Liver (tissue), 3 donors: ENCODE results near the gene RUNX1.

Source experiments
- JUND ChIP-seq, 2 donors: IDR thresholded peaks; 2 replicates each; pipeline ENCODE4 v1.6.1; 2016; ENCODE audit warnings: antibody characterized with exemption in 2 of 2
- RAD21 ChIP-seq, 2 donors: IDR thresholded peaks; 2 replicates each; pipeline ENCODE4 v1.6.1; 2016; ENCODE audit warnings: antibody characterized with exemption in 2 of 2, mild to moderate bottlenecking in 2 of 2
- TF ChIP-seq, protein P1 (sequence below): fragments of 150-350 bp; IDR thresholded peaks from 2 replicates; pipeline ENCODE4 v1.5.1; 2017; ENCODE audit warnings: improper control_type of control experiment, low read depth, low read length; ENCODE audit not compliant: missing input control
- TF ChIP-seq, protein P2 (sequence below): IDR thresholded peaks from 2 replicates; pipeline ENCODE4 v1.6.1; 2016; ENCODE audit warnings: antibody characterized with exemption
- TF ChIP-seq, protein P3 (sequence below): IDR thresholded peaks from 2 replicates; pipeline ENCODE4 v1.6.1; 2016; ENCODE audit warnings: antibody characterized with exemption, mild to moderate bottlenecking
- donor health status: healthy.
- donor health status: healthy.

DNA sequence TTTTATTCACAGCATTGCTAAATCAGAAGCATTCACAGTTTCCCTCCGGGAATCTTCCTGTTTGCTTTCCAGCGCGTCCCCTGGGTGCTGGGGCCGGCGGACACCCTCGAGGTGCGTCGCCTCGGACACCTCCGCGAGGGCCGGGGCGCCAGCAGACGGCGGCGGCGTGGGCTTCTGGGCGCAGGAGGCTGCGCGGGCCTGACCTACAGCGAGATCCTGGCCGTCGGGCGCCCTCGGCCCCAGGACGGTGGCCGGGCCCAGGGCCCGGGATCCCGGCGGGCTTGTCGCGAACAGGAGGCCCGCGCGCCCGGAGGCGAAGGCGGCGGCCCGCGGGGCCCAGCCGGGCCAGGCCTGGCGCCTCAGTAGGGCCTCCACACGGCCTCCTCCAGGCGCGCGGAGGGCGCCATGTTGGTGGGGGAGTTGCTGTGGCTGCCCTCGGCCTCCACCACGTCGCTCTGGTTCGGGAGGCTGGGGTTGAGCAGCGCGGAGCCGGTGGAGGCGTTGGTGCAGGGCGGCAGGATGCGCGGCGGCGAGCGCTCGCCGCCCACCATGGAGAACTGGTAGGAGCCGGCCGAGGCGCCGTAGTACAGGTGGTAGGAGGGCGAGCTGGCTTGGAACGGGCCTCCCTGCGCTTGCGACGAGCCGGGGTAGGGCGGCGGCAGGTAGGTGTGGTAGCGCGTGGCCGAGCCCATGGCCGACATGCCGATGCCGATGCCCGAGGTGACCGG, 257.2 kb downstream of the RUNX1 start:
- TF ChIP-seq, protein P1, sequence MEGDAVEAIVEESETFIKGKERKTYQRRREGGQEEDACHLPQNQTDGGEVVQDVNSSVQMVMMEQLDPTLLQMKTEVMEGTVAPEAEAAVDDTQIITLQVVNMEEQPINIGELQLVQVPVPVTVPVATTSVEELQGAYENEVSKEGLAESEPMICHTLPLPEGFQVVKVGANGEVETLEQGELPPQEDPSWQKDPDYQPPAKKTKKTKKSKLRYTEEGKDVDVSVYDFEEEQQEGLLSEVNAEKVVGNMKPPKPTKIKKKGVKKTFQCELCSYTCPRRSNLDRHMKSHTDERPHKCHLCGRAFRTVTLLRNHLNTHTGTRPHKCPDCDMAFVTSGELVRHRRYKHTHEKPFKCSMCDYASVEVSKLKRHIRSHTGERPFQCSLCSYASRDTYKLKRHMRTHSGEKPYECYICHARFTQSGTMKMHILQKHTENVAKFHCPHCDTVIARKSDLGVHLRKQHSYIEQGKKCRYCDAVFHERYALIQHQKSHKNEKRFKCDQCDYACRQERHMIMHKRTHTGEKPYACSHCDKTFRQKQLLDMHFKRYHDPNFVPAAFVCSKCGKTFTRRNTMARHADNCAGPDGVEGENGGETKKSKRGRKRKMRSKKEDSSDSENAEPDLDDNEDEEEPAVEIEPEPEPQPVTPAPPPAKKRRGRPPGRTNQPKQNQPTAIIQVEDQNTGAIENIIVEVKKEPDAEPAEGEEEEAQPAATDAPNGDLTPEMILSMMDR = no peak
- TF ChIP-seq, protein P2, sequence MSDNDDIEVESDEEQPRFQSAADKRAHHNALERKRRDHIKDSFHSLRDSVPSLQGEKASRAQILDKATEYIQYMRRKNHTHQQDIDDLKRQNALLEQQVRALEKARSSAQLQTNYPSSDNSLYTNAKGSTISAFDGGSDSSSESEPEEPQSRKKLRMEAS = no peak
- TF ChIP-seq, protein P3, sequence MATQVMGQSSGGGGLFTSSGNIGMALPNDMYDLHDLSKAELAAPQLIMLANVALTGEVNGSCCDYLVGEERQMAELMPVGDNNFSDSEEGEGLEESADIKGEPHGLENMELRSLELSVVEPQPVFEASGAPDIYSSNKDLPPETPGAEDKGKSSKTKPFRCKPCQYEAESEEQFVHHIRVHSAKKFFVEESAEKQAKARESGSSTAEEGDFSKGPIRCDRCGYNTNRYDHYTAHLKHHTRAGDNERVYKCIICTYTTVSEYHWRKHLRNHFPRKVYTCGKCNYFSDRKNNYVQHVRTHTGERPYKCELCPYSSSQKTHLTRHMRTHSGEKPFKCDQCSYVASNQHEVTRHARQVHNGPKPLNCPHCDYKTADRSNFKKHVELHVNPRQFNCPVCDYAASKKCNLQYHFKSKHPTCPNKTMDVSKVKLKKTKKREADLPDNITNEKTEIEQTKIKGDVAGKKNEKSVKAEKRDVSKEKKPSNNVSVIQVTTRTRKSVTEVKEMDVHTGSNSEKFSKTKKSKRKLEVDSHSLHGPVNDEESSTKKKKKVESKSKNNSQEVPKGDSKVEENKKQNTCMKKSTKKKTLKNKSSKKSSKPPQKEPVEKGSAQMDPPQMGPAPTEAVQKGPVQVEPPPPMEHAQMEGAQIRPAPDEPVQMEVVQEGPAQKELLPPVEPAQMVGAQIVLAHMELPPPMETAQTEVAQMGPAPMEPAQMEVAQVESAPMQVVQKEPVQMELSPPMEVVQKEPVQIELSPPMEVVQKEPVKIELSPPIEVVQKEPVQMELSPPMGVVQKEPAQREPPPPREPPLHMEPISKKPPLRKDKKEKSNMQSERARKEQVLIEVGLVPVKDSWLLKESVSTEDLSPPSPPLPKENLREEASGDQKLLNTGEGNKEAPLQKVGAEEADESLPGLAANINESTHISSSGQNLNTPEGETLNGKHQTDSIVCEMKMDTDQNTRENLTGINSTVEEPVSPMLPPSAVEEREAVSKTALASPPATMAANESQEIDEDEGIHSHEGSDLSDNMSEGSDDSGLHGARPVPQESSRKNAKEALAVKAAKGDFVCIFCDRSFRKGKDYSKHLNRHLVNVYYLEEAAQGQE = no peak
- TF ChIP-seq JUND (IDR thresholded peaks at IDR 0.05) (no peak), RAD21 (IDR thresholded peaks at IDR 0.05) (no peak)
